DMS114 treated with DMSO at 0.1 percent for 48 hours (cell line): ENCODE results near the gene KIF16B.
A peak's percentile ranks its signal among the peaks of the same experiment; 100 is the strongest.
"Not testable (repeated sequence)": the region's sequence is repeated elsewhere in the genome, so short reads cannot be mapped to it uniquely, and the experiment has no call there.

Experiments
- DNase-seq: peaks from one replicate; lab custom pipeline; 2025; ENCODE audit not compliant: unreplicated experiment; lab: John Stamatoyannopoulos, UW

Gene KIF16B

GRCh38 chr20:16526433-16527380, 46.5 kb downstream of the KIF16B start:
- DNase-seq = no peak

- DNase-seq = not testable (repeated sequence)
These were observed 50.6 kb downstream of the KIF16B start for GRCh38 chr20:16522651-16523050.

- no peak for DNase-seq
These were observed 53.1 kb downstream of the KIF16B start for GRCh38 chr20:16520154-16520553.

- DNase-seq = not testable (repeated sequence)
These were observed 53.6 kb downstream of the KIF16B start for GRCh38 chr20:16519673-16520072.

GRCh38 chr20:16518784-16519084, 54.5 kb downstream of the KIF16B start:
- DNase-seq = no peak

- DNase-seq = peak; percentile 1
These were observed 55.1 kb downstream of the KIF16B start for GRCh38 chr20:16517946-16518783.

GRCh38 chr20:16516794-16517193, 56.5 kb downstream of the KIF16B start:
- no peak for DNase-seq

- DNase-seq = no peak
These were observed 58.2 kb downstream of the KIF16B start for GRCh38 chr20:16515046-16515445.

- DNase-seq = no peak
These were observed 59.1 kb downstream of the KIF16B start for GRCh38 chr20:16514140-16514539.

- DNase-seq = no peak
These were observed 67.4 kb downstream of the KIF16B start for GRCh38 chr20:16505894-16506293.

- no peak for DNase-seq
These were observed 71.9 kb downstream of the KIF16B start for GRCh38 chr20:16501301-16501700.

GRCh38 chr20:16500197-16500596, 73.1 kb downstream of the KIF16B start:
- DNase-seq = no peak

- DNase-seq = no peak
These were observed 74.6 kb downstream of the KIF16B start for GRCh38 chr20:16498526-16499253.

- DNase-seq = no peak
These were observed 75.4 kb downstream of the KIF16B start for GRCh38 chr20:16497896-16498295.

GRCh38 chr20:16493486-16493885, 79.8 kb downstream of the KIF16B start:
- DNase-seq = no peak

GRCh38 chr20:16491294-16491905, 81.8 kb downstream of the KIF16B start:
- no peak for DNase-seq

GRCh38 chr20:16490696-16491095, 82.6 kb downstream of the KIF16B start:
- no peak for DNase-seq

GRCh38 chr20:16488616-16489015, 84.6 kb downstream of the KIF16B start:
- DNase-seq = no peak

- no peak for DNase-seq
These were observed 85.2 kb downstream of the KIF16B start for GRCh38 chr20:16488086-16488485.

- no peak for DNase-seq
These were observed 86.7 kb downstream of the KIF16B start for GRCh38 chr20:16486532-16486931.

- DNase-seq = no peak
These were observed 87.8 kb downstream of the KIF16B start for GRCh38 chr20:16485401-16485800.
